Nephron progenitor cell (in vitro differentiated cells): ENCODE measurements around the gene HGS.

Experiments
- DNase-seq: peaks from one replicate; pipeline ENCODE4 v3.0.0; 2021
- H3K27ac Mint-ChIP-seq: 2 replicates; pipeline ENCODE4 v1.8.0; 2021; ENCODE audit warnings: mild to moderate bottlenecking, moderate library complexity, mixed read lengths
- H3K27me3 Mint-ChIP-seq: 2 replicates; pipeline ENCODE4 v1.8.0; 2021; ENCODE audit warnings: mild to moderate bottlenecking, low read depth, mixed read lengths; ENCODE audit not compliant: poor library complexity
- H3K36me3 Mint-ChIP-seq: 2 replicates; pipeline ENCODE4 v1.8.0; 2021; ENCODE audit warnings: low read depth, mixed read lengths
- H3K4me1 Mint-ChIP-seq: 2 replicates; pipeline ENCODE4 v1.8.0; 2021; ENCODE audit warnings: mixed read lengths
- H3K4me3 Mint-ChIP-seq: 2 replicates; pipeline ENCODE4 v1.8.0; 2021; ENCODE audit warnings: mild to moderate bottlenecking, moderate library complexity, mixed read lengths
- H3K9me3 Mint-ChIP-seq: 2 replicates; pipeline ENCODE4 v1.8.0; 2021; ENCODE audit warnings: mild to moderate bottlenecking, moderate library complexity, mixed read lengths
- TF ChIP-seq, protein P1 (sequence below): fragments of 200-600 bp; sonication (generic); IDR thresholded peaks from 2 replicates; pipeline ENCODE4 v1.5.0; 2021; ENCODE audit warnings: antibody characterized with exemption

The HGS gene

DNA sequence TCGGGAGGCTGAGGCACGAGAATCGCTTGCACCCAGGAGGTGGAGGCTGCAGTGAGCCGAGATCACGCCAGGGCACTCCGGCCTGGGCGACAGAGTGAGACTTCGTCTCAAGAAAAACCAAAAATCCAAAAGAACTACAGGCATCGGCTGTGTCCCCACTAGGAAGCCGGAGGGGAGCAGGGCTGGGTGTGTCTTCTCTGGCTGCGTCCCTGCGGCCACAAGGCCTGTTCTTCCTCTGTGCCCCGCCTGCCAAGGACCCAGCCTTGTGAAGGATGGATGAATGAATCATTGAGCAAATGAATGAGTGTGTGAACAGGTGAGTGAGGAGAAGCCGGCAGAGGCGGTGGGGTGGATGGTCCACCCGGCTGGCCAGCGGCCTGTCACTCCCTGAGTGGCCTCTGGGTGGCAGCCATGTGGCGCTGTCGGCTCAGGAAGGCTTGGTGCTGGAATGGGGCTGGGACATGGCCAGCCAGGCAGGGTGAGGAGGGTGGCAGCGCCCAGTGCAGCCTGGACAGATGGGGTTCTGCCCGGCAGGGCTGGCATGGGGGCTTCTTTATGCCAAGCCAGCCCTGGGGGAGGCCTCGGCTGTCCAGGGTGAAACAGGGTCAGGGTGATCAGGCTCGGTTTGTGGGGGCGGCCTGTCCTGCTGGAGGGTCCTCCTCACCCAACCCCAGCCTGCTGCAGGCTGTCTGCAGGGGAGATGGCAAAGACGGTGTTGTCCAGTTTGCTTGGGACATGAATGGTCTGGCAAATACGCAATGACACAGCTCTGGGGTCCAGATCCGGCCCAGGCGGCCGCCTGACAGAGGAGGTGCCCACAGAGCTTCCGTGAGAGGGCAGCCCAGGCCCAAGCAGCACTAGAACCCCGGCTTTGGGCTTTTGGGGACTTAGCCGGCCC, 49.9 kb downstream of the HGS start:
- Mint-ChIP-seq H3K9me3 (no peaks in the 10 kb centered on the region), H3K36me3 (no peaks in the 10 kb centered on the region), H3K27me3 (peaks cover 54% of the 10 kb centered on the region), H3K4me3 (no peak overlapping the region), H3K27ac (no peak overlapping the region), H3K4me1 (peaks cover 18% of the 10 kb centered on the region)
- peak; percentile 83 for DNase-seq
- TF ChIP-seq, protein P1, sequence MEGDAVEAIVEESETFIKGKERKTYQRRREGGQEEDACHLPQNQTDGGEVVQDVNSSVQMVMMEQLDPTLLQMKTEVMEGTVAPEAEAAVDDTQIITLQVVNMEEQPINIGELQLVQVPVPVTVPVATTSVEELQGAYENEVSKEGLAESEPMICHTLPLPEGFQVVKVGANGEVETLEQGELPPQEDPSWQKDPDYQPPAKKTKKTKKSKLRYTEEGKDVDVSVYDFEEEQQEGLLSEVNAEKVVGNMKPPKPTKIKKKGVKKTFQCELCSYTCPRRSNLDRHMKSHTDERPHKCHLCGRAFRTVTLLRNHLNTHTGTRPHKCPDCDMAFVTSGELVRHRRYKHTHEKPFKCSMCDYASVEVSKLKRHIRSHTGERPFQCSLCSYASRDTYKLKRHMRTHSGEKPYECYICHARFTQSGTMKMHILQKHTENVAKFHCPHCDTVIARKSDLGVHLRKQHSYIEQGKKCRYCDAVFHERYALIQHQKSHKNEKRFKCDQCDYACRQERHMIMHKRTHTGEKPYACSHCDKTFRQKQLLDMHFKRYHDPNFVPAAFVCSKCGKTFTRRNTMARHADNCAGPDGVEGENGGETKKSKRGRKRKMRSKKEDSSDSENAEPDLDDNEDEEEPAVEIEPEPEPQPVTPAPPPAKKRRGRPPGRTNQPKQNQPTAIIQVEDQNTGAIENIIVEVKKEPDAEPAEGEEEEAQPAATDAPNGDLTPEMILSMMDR, result peak; percentile 89

DNA sequence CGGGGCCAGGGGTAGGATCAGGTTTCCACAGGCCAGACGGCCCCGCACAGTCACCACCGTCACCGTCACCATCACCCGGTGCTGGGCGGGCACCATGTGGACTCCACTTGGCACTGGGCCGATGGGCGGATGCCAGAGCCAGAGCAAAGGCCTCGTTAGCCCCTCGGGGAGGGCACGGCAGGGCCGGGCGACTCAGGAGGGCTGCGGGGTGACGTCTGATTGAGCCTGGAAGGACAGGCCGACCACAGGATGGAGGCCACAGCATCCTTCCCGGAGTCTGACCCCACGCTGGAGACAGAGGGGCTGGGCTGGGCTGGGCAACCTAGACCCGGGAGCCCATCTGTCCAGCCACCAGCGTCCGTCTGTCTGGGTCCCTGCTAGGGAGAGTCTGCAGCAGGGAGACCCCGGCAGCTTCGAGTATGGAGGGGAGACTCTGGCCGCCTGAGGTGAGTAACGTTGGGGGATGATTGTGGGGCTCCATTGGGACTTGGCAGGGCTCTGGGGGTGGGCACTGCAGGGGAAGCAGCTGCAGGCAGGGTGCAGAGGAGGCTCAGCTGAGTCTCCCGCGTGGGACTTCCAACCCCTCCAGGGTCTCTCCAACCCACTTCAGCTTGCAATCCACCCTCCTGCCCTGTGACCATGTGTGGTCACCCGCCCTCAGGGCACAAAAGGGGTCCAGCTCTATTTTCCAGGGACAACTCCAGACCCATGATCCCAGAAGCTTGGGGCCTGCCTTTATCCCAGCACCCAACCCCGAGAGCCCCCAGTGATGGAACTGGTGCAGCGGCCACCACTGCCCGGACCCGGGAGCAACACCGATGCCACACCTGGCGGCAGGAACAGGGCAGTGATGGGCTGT, 50.8 kb downstream of the HGS start:
- no peak overlapping the region for H3K4me3 Mint-ChIP-seq
- TF ChIP-seq, protein P1, result no peak
- H3K9me3 Mint-ChIP-seq, result no peaks in the 10 kb centered on the region
- H3K27me3 Mint-ChIP-seq, result peaks cover 58% of the 10 kb centered on the region
- H3K36me3 Mint-ChIP-seq, result no peaks in the 10 kb centered on the region
- H3K27ac Mint-ChIP-seq, result no peak overlapping the region
- DNase-seq, result no peak
- H3K4me1 Mint-ChIP-seq, result peaks cover 20% of the 10 kb centered on the region

DNA sequence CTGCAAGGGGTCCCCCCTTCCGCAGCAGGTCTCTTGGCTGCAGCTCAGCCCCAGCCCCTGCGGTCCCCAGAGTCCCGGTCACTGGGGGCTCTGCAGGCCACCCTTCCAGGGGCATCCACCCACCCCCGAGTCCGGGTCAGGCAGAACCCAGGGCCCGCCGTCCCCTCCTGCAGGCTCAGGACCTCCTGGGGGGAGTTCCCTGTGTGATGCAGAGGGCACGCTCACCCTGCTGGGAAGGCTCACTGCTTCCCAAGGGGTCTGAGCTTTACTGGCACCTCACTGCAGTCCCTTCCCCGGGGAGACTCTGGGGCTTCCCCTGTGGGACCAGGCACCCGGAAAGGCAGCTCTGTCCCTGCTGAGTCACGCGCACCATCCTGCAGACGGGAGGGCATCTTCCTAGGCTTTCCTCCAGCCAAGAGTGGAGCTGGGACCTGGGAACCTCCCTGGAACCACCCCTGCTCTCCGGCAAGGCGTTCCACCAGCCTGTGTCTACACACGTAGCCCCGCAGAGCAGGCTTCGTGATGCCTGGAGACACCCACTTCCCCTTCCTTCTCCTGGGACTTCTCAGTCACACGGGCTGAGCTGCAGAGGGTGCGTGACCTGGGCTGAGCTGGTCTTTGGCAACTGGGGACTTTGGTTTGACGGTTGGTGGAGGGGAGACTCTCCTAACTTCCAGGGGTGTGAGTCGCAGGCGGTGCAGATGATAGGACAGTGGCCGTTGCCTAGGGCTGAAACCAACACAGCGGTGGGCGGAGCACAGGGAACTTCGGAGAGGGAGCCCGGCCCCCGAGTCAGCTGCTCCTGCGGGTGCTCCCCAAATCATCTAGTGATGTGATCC, 51.7 kb downstream of the HGS start:
- TF ChIP-seq, protein P1, result no peak

DNA sequence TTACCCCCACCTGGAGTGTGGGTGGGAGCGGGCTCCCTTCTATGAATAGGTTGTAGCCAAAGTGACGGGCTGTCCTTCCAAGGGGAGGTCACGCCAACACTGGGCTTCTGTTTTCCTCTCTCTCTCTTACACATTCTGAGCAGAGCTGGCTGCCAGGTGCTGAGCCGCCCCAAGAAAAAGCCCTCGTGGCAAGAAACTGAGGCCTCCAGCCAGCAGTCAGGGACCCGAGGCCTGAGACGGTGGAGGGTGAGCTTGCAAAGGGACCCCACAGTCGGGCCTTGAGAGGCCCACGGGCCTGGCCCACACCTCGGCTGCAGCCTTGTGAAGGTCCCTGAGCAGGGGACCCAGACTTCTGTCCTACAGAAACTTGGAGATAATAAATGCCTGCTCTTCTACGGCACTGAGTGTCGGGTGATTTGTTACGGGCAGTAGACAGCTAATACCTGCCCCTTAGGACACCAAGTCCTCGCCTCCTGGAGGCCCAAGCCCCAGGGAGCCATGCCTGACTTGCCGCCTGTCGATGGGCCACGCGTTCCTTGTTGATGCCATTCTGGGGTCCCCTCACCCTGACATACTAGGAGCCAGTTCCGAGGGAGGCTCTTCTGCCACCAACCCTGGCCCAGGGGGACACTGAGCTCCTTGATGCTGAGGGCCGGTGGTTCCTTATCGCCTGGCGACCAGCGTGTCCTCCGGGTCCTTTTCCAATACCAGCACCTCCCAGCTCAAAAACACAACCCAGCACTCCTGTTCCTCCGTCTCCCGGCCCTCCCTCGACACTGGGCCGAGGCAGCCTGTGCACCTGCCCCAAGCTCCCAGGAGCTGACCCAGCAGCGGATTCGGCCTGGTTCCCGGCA, 54.4 kb downstream of the HGS start:
- no peak for DNase-seq
- Mint-ChIP-seq H3K27me3 (peaks cover 42% of the 10 kb centered on the region), H3K9me3 (no peaks in the 10 kb centered on the region), H3K36me3 (no peaks in the 10 kb centered on the region), H3K4me1 (peaks cover 11% of the 10 kb centered on the region), H3K27ac (no peak overlapping the region), H3K4me3 (no peak overlapping the region)
- TF ChIP-seq, protein P1, result no peak

More for the DNA sequence above, 51.7 kb downstream of the HGS start:
- no peak overlapping the region for H3K27ac Mint-ChIP-seq
- no peaks in the 10 kb centered on the region for H3K36me3 Mint-ChIP-seq
- H3K4me1 Mint-ChIP-seq, result peaks cover 20% of the 10 kb centered on the region
- DNase-seq, result no peak
- H3K27me3 Mint-ChIP-seq, result peaks cover 60% of the 10 kb centered on the region
- no peaks in the 10 kb centered on the region for H3K9me3 Mint-ChIP-seq
- no peak overlapping the region for H3K4me3 Mint-ChIP-seq
